GM23338 (cell line): ENCODE measurements around the gene RIC1.

ENCODE experiments used
- CREB1 ChIP-seq: fragments of 250-450 bp; sonication (Bioruptor Pico); IDR thresholded peaks from 2 replicates; pipeline ENCODE4 v1.5.0; 2020; ENCODE audit warnings: low read depth, mild to moderate bottlenecking, moderate library complexity
- CTCF ChIP-seq, 2 experiments: fragments of 200-600 bp in 1 of 2; sonication (generic) in 1 of 2; conservative IDR thresholded peaks; 2 replicates each; pipeline versions ENCODE4 v1.5.1 to v1.6.1; 2016 to 2017; ENCODE audit warnings: antibody characterized with exemption in 2 of 2, low read depth in 2 of 2, mild to moderate bottlenecking in 2 of 2, moderate library complexity in 1 of 2
- ETS1 ChIP-seq: IDR thresholded peaks from 2 replicates; pipeline ENCODE4 v1.6.1; 2016; ENCODE audit warnings: antibody characterized with exemption
- EZH2 ChIP-seq: fragments of 200-600 bp; sonication (generic); IDR thresholded peaks from one replicate; pipeline ENCODE4 v1.8.0; 2017; ENCODE audit warnings: antibody characterized with exemption, mild to moderate bottlenecking, low read depth; ENCODE audit not compliant: unreplicated experiment
- EZH2phosphoT487 ChIP-seq: fragments of 200-600 bp; sonication (generic); IDR thresholded peaks from one replicate; pipeline ENCODE4 v1.8.1; 2018; ENCODE audit warnings: antibody characterized with exemption; ENCODE audit not compliant: unreplicated experiment
- JUNB ChIP-seq: IDR thresholded peaks from one replicate; pipeline ENCODE4 v1.6.1; 2016; ENCODE audit warnings: antibody characterized with exemption; ENCODE audit not compliant: unreplicated experiment
- NANOG ChIP-seq: IDR thresholded peaks from 2 replicates; pipeline ENCODE4 v1.6.1; 2016; ENCODE audit warnings: antibody characterized with exemption, borderline replicate concordance
- POLR2AphosphoS5 ChIP-seq: IDR thresholded peaks from 2 replicates; pipeline ENCODE4 v1.6.1; 2016; ENCODE audit warnings: antibody characterized with exemption, low read depth
- REST ChIP-seq: IDR thresholded peaks from one replicate; pipeline ENCODE4 v1.6.1; 2018; ENCODE audit warnings: antibody characterized with exemption; ENCODE audit not compliant: unreplicated experiment
- STAT1 ChIP-seq: IDR thresholded peaks from one replicate; pipeline ENCODE4 v1.6.1; 2016; ENCODE audit warnings: antibody characterized with exemption; ENCODE audit not compliant: unreplicated experiment
- ZNF114 ChIP-seq: fragments of 250-450 bp; sonication (Bioruptor Pico); IDR thresholded peaks from 2 replicates; pipeline ENCODE4 v1.5.0; 2020; ENCODE audit warnings: mild to moderate bottlenecking, moderate library complexity
- ZNF331 ChIP-seq: fragments of 250-450 bp; sonication (Bioruptor Pico); IDR thresholded peaks from 2 replicates; pipeline ENCODE4 v1.5.0; 2020; ENCODE audit warnings: low read depth, mild to moderate bottlenecking, moderate library complexity
- ZNF462 ChIP-seq: fragments of 250-450 bp; sonication (Bioruptor Pico); IDR thresholded peaks from 2 replicates; pipeline ENCODE4 v1.5.0; 2020; ENCODE audit warnings: mild to moderate bottlenecking, moderate library complexity

GRCh38 chr9:5586391-5586802 lies 42.5 kb upstream of the RIC1 start:
- TF ChIP-seq CTCF (conservative IDR thresholded peaks at IDR 0.05; ENCODE audit: low read depth in 2 of 2) (no peak), EZH2 (no peak), POLR2AphosphoS5 (no peak), ZNF462 (no peak), CREB1 (CRISPR knock-in tag) (no peak), REST (no peak), ZNF114 (CRISPR knock-in tag) (no peak), EZH2phosphoT487 (no peak), STAT1 (no peak), JUNB (no peak), NANOG (no peak), ETS1 (no peak), ZNF331 (CRISPR knock-in tag) (no peak)
